ENCODE results near the gene STARD10.

STARD10 gene

DNA sequence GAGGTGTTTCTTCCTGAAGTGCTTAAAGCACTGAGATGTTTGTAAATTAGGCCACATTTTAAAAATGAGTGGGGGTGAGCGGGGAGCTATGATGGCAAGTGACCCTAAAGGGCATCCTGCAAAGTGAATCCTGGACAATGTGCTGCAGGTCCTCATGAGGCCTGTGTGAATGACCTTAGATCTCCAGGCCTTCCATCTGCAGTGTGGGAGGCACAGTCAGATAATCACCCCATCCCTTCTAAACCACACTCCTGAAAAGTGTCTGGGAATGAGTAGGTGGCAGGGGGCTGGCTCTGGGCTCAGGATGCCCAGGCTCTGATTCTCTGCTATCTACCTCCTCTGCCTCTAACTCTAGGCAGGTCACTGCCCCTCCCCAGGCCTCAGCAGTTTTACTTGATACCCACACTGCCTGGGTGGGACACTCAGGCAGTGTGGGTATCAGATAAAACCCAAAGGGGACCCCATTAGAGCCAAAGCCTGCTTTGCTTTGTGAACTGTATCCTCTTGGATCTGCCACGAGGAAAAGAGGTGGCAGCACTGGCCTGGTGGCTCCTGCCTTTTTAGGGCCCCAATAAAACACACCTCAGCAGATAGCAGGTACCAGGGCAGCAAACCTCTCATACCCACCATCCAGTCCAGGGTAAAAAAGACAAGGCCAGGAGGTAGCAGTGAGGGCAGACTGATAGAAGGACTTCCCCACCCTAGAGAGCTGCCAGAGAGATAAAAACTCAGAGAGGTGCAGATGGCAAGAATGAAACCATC is 10.5 kb downstream of the STARD10 start:
- H3K4me1 ChIP-seq (ENCODE audit: insufficient read depth, low read length), result peaks cover 21% of the 10 kb centered on the region

GRCh38 chr11:72782081-72782920 is 11.5 kb downstream of the STARD10 start:
- H3K27me3 ChIP-seq (ENCODE audit: control insufficient read depth in 1 of 2, insufficient read depth in 2 of 2, low read length in 2 of 2), result no peaks in the 10 kb centered on the region
- no peaks in the 10 kb centered on the region for H3K36me3 ChIP-seq (ENCODE audit: insufficient read depth, low read length)
- peaks cover 21% of the 10 kb centered on the region for H3K4me1 ChIP-seq (ENCODE audit: insufficient read depth, low read length)
- peak overlapping the region; percentile 20 to 38 for H3K4me3 ChIP-seq (ENCODE audit: low read depth in 1 of 2, low read length in 2 of 2)
- H3K9me3 ChIP-seq (ENCODE audit: low read length), result no peaks in the 10 kb centered on the region
- H3K27ac ChIP-seq (ENCODE audit: low read depth, low read length), result no peak overlapping the region
- H3K9ac ChIP-seq (ENCODE audit: low read length), result no peak overlapping the region

More for the DNA sequence above, 10.5 kb downstream of the STARD10 start:
- Histone ChIP-seq H3K36me3 (ENCODE audit: insufficient read depth, low read length) (no peaks in the 10 kb centered on the region), H3K27me3 (ENCODE audit: control insufficient read depth in 1 of 2, insufficient read depth in 2 of 2, low read length in 2 of 2) (no peaks in the 10 kb centered on the region), H3K9me3 (ENCODE audit: low read length) (no peaks in the 10 kb centered on the region), H3K27ac (ENCODE audit: low read depth, low read length) (no peak overlapping the region), H3K4me3 (ENCODE audit: low read depth in 1 of 2, low read length in 2 of 2) (no peak overlapping the region), H3K9ac (ENCODE audit: low read length) (no peak overlapping the region)

DNA sequence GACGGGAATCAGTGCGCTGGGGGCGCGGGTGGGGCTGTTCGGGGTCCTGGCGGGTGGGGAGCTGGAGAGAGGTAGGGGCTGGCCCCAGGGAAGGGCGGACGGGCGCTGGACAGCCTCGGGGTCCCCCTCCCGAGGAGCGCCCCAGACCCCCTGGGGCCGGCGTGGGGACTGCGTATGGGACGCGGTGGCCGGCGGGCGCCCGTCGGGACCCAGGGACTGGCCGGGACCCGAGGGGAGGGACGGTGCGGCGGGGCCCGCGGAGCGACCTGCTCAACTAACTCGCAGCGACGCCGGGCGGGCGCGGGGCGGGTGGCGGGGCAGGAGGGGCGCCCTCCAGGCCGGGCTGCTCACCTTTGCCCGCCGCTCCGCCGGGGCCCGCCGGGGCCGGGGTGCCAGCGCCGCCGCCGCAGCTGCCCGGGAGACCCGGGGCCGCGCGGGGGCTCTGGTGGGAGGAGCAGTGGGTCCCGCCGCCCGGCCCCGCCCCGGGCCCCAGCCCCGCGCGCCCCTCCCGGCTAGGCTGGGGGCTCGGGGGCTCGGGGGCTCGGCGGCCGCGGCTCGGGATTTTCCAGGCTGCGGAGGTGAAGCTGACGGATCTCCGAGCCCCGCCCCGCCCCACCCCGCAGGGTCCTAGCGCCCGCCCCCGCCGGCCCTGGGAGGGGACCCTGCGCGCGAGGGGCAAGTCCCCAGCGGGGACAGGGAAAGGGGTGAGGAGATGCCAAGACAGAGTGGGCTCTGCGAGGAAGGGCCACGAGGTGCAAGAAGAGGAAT is 12.3 kb downstream of the STARD10 start:
- H3K27me3 ChIP-seq (ENCODE audit: control insufficient read depth in 1 of 2, insufficient read depth in 2 of 2, low read length in 2 of 2), result no peaks in the 10 kb centered on the region
- H3K4me1 ChIP-seq (ENCODE audit: insufficient read depth, low read length), result peaks cover 21% of the 10 kb centered on the region
- peak overlapping the region; percentile 34 for H3K27ac ChIP-seq (ENCODE audit: low read depth, low read length)
- H3K9ac ChIP-seq (ENCODE audit: low read length), result no peak overlapping the region
- H3K4me3 ChIP-seq (ENCODE audit: low read depth in 1 of 2, low read length in 2 of 2), result peak overlapping the region; percentile 64 to 71
- H3K36me3 ChIP-seq (ENCODE audit: insufficient read depth, low read length), result no peaks in the 10 kb centered on the region
- no peaks in the 10 kb centered on the region for H3K9me3 ChIP-seq (ENCODE audit: low read length)

GRCh38 chr11:72781063-72781312 is 12.9 kb downstream of the STARD10 start:
- H3K4me1 ChIP-seq (ENCODE audit: insufficient read depth, low read length), result peaks cover 21% of the 10 kb centered on the region
- H3K27me3 ChIP-seq (ENCODE audit: control insufficient read depth in 1 of 2, insufficient read depth in 2 of 2, low read length in 2 of 2), result no peaks in the 10 kb centered on the region
- no peaks in the 10 kb centered on the region for H3K9me3 ChIP-seq (ENCODE audit: low read length)
- H3K4me3 ChIP-seq (ENCODE audit: low read depth in 1 of 2, low read length in 2 of 2), result peak overlapping the region; percentile 64 to 71
- peak overlapping the region; percentile 34 for H3K27ac ChIP-seq (ENCODE audit: low read depth, low read length)
- no peaks in the 10 kb centered on the region for H3K36me3 ChIP-seq (ENCODE audit: insufficient read depth, low read length)
- H3K9ac ChIP-seq (ENCODE audit: low read length), result no peak overlapping the region

- peaks cover 21% of the 10 kb centered on the region for H3K4me1 ChIP-seq (ENCODE audit: insufficient read depth, low read length)
- H3K9ac ChIP-seq (ENCODE audit: low read length), result no peak overlapping the region
- H3K4me3 ChIP-seq (ENCODE audit: low read depth in 1 of 2, low read length in 2 of 2), result peak overlapping the region; percentile 64 to 71
- H3K27ac ChIP-seq (ENCODE audit: low read depth, low read length), result no peak overlapping the region
- H3K9me3 ChIP-seq (ENCODE audit: low read length), result no peaks in the 10 kb centered on the region
- no peaks in the 10 kb centered on the region for H3K27me3 ChIP-seq (ENCODE audit: control insufficient read depth in 1 of 2, insufficient read depth in 2 of 2, low read length in 2 of 2)
- H3K36me3 ChIP-seq (ENCODE audit: insufficient read depth, low read length), result no peaks in the 10 kb centered on the region
Observed at GRCh38 chr11:72780296-72781062, 13.4 kb downstream of the STARD10 start.

GRCh38 chr11:72779495-72780128 is 14.2 kb downstream of the STARD10 start:
- Histone ChIP-seq H3K36me3 (ENCODE audit: insufficient read depth, low read length) (no peaks in the 10 kb centered on the region), H3K4me1 (ENCODE audit: insufficient read depth, low read length) (peaks cover 21% of the 10 kb centered on the region), H3K27me3 (ENCODE audit: control insufficient read depth in 1 of 2, insufficient read depth in 2 of 2, low read length in 2 of 2) (no peaks in the 10 kb centered on the region), H3K27ac (ENCODE audit: low read depth, low read length) (no peak overlapping the region), H3K4me3 (ENCODE audit: low read depth in 1 of 2, low read length in 2 of 2) (no peak overlapping the region), H3K9me3 (ENCODE audit: low read length) (no peaks in the 10 kb centered on the region), H3K9ac (ENCODE audit: low read length) (no peak overlapping the region)

DNA sequence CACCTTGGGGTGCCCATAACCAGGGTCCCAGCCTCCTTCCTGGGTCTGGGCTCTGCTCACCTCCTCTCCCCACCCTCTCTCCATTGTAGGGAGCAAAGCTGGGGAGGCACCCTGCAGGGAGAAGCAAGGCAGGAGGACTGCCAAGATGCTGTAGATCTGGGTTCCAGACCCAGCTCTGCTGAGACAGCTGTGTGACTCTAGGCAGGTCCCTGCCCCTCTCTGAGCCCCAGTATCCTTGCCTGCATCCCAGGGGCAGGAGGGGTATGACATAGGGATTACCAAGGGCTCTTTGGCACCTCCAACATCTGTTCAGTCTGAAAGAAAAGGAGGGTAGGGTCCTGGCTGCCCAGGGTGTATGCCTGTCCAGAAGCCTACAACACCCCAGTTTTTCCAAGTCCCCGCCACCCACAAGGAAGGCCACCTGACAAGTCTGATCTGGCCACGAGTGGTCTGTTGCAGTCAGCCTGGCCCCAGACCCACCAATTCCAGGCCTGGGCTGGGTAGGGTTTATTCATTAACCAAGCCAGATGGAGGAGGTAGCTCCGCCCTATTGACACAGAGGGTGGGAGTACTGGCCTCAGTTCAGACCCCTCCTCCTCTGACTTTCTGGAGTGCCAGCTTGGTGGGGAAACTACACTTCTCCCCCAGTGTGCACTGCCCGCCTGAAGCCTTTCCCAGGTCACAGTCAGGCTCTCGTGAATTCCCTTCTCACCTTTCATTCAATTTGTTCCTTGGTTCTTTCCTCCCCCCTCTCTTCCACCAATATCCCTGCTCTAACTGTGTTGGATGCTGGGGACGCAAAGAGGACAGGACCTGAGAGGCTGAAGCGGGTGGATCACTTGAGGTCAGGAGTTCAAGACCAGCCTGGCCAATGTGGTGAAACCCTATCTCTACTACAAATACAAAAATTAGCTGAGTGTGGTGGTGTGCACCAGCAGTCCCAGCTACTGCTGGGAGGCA is 15.0 kb downstream of the STARD10 start:
- no peak overlapping the region for H3K4me3 ChIP-seq (ENCODE audit: low read depth in 1 of 2, low read length in 2 of 2)
- no peak overlapping the region for H3K27ac ChIP-seq (ENCODE audit: low read depth, low read length)
- no peaks in the 10 kb centered on the region for H3K36me3 ChIP-seq (ENCODE audit: insufficient read depth, low read length)
- no peaks in the 10 kb centered on the region for H3K27me3 ChIP-seq (ENCODE audit: control insufficient read depth in 1 of 2, insufficient read depth in 2 of 2, low read length in 2 of 2)
- H3K4me1 ChIP-seq (ENCODE audit: insufficient read depth, low read length), result peaks cover 24% of the 10 kb centered on the region
- no peak overlapping the region for H3K9ac ChIP-seq (ENCODE audit: low read length)
- no peaks in the 10 kb centered on the region for H3K9me3 ChIP-seq (ENCODE audit: low read length)

GRCh38 chr11:72777755-72778278 is 16.0 kb downstream of the STARD10 start:
- Histone ChIP-seq H3K27ac (ENCODE audit: low read depth, low read length) (no peak overlapping the region), H3K27me3 (ENCODE audit: control insufficient read depth in 1 of 2, insufficient read depth in 2 of 2, low read length in 2 of 2) (no peaks in the 10 kb centered on the region), H3K4me1 (ENCODE audit: insufficient read depth, low read length) (peaks cover 34% of the 10 kb centered on the region), H3K4me3 (ENCODE audit: low read depth in 1 of 2, low read length in 2 of 2) (no peak overlapping the region), H3K9ac (ENCODE audit: low read length) (no peak overlapping the region), H3K36me3 (ENCODE audit: insufficient read depth, low read length) (no peaks in the 10 kb centered on the region), H3K9me3 (ENCODE audit: low read length) (no peaks in the 10 kb centered on the region)

GRCh38 chr11:72776844-72777754 is 16.7 kb downstream of the STARD10 start:
- no peak overlapping the region for H3K27ac ChIP-seq (ENCODE audit: low read depth, low read length)
- H3K9me3 ChIP-seq (ENCODE audit: low read length), result no peaks in the 10 kb centered on the region
- no peak overlapping the region for H3K9ac ChIP-seq (ENCODE audit: low read length)
- peaks cover 39% of the 10 kb centered on the region for H3K4me1 ChIP-seq (ENCODE audit: insufficient read depth, low read length)
- H3K36me3 ChIP-seq (ENCODE audit: insufficient read depth, low read length), result no peaks in the 10 kb centered on the region
- no peaks in the 10 kb centered on the region for H3K27me3 ChIP-seq (ENCODE audit: control insufficient read depth in 1 of 2, insufficient read depth in 2 of 2, low read length in 2 of 2)
- no peak overlapping the region for H3K4me3 ChIP-seq (ENCODE audit: low read depth in 1 of 2, low read length in 2 of 2)
